GM15510 (cell line): ENCODE data around the gene CRYZ.

Source experiments
- POLR2A ChIP-seq: IDR thresholded peaks from 3 replicates; pipeline ENCODE4 v1.6.1; 2011; ENCODE audit warnings: borderline replicate concordance; ENCODE audit not compliant: insufficient read length; ENCODE audit errors: extremely low read depth

Gene CRYZ

DNA sequence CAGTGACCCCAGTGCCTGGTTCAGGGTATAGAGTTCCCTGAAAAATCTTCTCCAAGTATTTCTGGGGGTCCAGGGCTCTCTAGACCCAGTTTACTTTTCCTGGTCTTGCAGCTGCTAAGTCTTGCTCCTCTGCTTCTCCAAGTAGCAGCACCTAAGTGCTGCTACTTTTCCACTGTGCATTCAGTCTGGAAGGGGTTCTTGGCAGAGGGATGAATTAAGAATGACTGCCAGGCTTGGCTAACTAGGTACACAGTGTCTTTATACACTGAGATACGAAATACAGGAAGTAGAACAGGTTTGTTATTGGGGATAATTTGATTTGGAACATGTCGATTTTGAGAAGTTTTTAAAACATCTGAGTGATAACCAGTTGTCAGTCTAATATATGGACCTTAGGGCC lies 35.0 kb downstream of the CRYZ start:
- no peak for TF ChIP-seq POLR2A

DNA sequence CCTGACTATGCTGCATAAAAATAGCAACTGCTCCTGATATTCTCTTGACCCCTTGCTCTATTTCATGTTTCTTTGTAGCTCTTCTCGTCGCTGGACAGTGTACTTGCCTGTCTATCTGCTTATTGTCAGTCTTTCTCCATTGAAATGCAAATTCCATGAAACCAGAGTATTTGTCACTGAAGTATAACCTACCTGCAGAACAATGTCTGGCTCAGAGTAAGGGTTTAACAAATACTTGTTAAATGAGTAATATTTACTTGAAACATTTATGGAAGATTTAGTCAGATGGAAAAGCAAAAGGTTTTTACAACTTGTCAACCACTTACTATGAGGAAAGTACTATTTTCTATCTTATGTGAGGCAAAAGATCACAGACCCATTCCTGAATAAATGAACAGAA lies 39.4 kb downstream of the CRYZ start:
- no peak for TF ChIP-seq POLR2A

DNA sequence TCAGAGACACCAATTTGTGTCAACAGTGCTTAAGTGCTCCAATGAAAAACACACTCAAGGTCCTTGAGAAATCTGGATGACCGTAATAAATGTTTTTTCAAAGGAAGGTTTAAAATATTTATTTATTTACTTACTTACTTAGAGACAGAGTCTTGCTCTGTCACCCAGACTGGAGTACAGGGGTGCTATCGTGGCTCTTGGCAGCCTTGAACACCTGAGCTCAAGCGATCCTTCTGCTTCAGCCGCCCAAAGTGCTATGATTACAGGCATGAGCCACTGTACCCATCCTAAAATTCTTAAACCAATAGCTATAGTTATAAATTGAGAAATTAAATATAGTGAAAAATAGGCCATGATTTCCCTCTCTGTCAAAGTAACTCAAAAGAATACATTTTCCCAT lies 41.9 kb downstream of the CRYZ start:
- no peak for TF ChIP-seq POLR2A

DNA sequence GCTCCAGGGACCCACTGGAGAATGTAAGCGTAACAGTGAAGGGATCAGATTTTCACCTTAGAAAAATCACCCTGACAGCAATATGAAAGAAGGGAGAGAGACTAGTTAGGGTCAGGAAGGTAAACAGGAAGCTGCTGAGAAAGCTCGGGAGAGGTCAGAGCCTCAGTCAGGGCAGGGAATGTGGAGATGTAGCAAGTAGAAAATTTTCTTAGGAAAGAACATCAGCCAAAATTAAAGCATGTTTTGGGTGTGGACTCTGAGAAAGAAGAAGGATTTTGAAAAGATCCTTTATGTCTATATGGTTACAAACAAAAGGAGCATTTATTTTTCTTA lies 42.5 kb downstream of the CRYZ start:
- no peak for TF ChIP-seq POLR2A

GRCh38 chr1:74689621-74690363 lies 43.1 kb downstream of the CRYZ start:
- TF ChIP-seq POLR2A = no peak

DNA sequence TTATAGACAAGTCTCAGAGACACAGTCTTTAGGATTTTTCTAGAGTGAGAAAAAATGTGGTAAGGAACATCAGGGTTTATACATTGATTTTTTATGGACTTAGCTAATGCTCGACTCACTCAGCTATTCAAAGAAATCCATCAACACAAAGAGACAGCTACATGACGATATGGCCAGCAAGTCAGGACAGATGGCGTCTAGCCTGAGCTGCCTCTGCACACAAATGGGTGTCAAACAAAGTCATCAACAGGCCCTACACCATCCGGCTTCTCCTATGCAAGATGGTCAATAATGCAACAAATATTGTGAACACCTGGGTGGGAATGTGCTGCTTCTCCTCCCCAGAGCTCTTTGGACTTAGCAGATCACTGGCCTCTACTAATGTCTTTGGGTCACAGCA lies 45.9 kb downstream of the CRYZ start:
- TF ChIP-seq POLR2A = no peak

DNA sequence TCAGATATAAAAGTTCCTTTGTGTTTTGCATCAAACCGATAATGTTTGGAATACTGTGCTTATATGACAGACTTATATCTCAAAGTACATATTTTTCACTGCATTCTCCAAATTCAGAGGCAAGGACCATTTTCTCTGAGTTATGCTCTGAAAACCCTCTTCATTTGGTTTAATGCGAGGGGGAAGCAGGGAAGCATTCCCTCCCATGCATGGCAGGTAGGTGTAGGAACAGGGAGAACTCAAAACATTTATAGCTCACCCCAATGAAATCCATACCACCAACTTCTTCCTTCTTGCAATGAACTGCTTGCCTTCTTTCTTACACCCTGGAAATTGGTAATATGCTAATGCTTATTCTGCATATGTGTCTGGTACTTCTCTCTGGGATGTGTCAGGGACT lies 48.5 kb downstream of the CRYZ start:
- TF ChIP-seq POLR2A = no peak

- TF ChIP-seq POLR2A = no peak
Measured at GRCh38 chr1:74683656-74684055, 49.2 kb downstream of the CRYZ start.

GRCh38 chr1:74681851-74682250 lies 51.0 kb downstream of the CRYZ start:
- no peak for TF ChIP-seq POLR2A

- no peak for TF ChIP-seq POLR2A
Measured at GRCh38 chr1:74681449-74681848, 51.4 kb downstream of the CRYZ start.

GRCh38 chr1:74681001-74681400 lies 51.8 kb downstream of the CRYZ start:
- TF ChIP-seq POLR2A = no peak

DNA sequence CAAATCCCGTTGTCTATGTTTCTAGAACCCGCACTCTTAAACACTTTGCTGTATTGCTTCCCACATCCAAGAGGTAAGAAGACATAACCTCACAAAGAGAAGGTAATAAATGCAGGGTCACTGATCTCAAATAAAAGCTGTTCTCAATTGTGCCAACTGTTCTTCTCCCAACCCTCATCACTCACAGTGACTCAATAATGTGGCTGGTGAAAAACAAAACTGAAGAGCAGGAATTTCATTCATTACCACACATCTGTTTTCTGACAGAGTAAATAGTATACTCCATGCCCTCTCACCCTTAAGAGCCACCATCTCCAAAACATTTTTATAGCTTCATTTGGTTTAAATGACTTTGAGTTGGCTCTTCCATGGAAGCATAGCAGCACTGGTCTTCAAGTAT lies 53.0 kb downstream of the CRYZ start:
- TF ChIP-seq POLR2A = no peak

DNA sequence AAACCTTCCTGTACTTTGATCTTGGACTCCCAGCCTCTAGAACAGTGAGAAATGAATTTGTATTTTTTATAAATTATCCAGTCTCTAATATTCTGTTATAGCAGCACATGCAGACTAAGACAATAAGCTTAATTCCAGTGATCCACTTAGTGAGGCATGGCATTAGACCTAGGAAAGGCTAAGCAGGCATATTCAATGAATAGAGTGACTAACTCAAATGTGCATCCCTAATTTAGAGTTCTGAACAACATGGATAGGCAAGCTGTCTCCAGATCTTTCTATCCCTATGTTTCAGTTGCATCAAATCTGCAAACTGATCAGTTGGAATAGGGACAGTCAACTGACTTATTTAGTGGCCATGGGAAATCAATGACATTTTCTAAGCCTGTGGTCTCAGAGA lies 54.9 kb downstream of the CRYZ start:
- no peak for TF ChIP-seq POLR2A

DNA sequence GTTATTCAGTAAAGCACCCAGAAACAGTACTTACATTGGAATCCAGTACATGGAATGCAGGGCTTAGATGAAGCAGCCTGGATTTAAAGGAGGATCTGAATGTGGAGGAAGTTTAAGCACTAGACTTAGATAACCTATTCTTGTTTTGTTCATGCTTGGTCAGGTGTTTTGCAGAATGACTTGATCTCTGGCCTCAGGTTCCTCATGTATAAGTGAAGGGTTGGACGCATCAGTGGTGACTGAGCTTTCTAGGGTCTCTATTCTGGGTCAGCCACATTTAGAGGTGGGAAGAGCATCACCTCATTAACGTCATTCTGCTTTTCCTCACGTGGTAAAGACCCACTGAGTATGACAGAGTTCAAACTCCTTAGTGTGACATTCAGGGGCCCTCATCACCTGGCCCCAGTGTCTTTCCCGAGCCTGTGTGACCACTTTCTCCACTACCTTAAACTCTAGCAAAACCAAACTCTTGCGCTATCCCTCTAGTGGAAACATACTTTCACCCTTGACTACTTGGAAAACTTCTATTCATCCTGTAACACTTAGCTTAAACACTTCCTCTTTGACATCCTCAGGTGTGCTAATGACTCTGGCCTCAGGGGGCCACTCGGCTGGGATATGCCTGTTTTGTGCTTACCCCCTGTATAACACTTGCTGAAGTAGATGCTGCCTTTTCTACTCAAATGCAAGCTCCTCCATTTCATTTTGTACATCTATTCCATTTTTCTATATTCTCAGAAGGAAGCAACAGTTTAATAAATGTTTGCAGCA lies 58.4 kb downstream of the CRYZ start:
- no peak for TF ChIP-seq POLR2A

GRCh38 chr1:74673351-74674111 lies 59.3 kb downstream of the CRYZ start, which contains the start of gene ERICH3:
Gene ERICH3 (minus strand): TSS chr1:74673792. CDS start chr1:74673519, 273 bp downstream.
- no peak for TF ChIP-seq POLR2A
